HG02642 (cell line): Measurements from ENCODE around the gene ORMDL1.
"Not testable (repeated sequence)": the region's sequence is repeated elsewhere in the genome, so short reads cannot be mapped to it uniquely, and the experiment has no call there.

Experiments used
- ATAC-seq: cut with Tn5 transposase; IDR thresholded peaks from one replicate; pipeline ENCODE4 v1.9.1; 2021; ENCODE audit warnings: mild to moderate bottlenecking; ENCODE audit not compliant: unreplicated experiment, poor library complexity

The ORMDL1 gene

DNA sequence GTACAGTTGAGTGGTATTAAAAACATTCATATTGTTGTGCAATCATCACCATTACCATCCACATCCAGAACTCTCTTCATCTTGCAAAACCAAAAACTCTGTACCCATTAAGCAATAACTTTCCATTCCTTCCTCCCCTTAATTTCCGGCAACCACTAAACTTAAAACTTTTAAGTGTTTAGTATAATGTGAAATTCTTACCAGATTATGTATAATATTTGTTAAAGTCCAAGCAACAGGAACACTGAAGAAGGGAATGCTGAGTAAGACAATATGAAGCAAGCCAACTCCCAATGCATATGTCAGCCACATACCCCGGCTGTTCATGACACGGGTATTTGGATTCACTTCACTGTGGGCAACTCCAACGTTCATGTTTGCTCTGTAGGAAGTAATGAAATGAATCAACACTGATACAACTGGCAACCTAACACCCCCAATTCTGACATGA is 1.9 kb downstream of the ORMDL1 start:
- no peak for ATAC-seq

DNA sequence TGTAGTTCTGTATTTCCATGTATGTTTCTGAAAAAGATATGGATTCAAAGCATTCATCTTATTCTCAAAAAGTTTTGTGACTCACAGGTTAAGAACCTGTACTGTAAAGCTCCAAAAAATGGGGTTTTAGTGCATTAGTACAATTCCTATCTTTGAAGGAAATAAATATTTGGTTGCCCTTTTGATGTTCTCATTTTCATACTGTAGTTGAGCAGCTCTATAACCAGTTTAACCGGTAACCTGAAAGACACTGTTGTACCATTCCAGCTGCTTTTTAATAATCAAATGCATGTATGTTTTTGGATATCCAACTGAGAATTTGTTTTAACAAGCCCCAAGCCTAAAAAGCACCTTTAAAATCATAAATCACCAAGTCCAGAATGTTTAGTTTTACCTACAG is 11.9 kb downstream of the ORMDL1 start:
- no peak for ATAC-seq

DNA sequence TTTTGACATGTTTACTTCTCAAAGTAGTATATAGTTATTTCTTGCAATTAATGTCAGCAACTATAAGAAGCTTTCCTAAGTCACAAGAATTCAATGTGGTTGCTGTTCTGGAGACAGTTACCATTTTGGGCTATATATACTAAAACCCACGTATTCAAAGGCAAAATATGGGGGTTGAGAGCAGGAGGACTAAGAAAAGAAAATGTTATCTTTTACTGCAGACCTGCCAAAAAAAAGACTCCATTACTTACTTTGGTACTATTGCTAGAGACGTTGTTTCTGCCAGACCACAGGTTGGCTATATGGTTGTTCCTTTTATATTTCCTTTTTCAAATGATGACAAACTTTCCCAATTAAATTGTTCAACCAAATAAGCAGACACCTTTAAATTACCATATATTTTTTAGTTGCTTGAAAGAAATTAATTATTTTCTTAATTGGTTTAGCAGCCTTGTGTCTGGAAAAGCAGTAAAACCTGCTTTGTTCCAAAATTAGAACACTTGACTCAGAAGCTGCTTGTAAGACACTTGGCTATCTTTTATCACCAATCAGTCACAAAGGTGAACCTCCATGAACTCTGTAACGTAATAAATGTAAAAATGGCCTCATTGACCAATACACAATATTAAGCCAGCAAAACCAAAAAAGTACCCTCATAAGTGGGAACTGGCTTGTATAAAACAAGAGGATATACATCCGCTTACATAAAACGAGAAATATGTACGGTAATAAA is 13.4 kb downstream of the ORMDL1 start:
- no peak for ATAC-seq

DNA sequence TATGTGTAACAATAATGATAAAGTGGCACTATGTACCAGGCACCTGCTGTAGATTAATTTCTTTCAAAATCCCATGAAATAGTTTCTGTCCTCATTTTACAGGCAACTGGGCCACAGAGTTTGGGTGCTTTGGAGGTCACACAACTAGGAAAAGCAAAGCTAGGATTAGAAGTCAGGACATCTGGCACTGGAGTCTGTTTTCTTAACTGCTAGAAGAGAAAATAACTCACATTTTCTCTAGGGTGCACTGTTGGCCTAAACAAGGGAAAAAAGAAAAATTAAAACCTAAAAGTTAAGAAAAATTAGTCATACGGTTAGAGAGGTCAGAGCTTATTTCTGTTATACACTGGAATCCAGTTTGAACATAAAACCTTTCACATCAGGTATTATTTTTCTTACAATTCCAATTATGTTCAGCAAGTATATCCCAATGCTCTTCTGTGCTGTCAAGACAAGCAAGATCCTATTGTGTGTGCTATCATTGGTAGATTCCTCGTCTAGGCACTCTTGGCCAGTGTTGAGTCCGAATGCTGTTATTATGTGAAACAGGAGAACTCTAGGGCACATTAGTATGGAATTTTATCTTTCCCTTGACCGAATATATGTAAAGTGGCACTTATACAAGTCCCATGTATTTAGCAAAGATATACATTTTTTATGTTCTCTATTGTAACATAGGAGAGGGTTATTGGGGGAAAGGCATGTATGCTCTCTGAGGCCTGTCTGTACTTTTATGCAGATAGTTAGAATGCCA is 20.1 kb downstream of the ORMDL1 start:
- no peak for ATAC-seq

DNA sequence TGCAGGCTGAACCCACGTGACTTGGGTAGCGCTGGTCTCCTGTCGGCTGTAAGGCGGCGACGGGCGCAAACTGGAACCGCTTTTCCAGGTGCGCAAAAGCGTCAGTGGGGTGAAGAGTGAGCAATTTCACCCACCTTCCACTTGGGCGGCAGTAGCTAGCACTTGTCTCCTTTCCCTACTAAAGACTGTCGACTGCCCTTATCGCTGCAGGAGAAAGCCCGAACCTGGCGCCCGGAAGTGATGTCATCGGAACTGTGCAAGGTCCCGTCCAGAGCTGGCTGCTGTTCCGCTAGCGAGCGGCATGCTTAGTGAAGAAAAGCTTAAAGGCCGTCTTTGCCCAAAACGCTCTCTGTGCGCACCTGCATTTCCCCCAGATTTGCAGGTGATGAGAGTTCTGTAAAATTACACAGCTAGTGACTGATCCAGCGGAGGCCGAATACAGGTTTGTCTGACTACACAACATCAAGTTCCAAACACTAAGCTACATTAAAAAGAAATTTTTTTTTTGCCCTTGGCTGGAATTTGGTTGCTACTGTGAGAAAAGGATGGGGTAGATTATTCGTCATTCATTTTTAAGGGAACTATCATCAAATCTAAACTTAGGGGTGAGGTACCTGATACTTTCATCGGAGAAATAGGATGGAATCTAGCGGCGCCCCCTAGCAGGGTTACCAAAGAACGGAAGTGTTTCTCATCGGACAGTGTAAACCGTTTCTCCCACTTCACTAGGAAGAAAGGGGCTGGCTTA is 21.4 kb downstream of the ORMDL1 start, which contains the start of gene OSGEPL1:
Gene OSGEPL1 (minus strand): TSS at position 242 of the 748 bp plus-strand sequence. CDS start 1,152 bp downstream, outside the sequence.
- peak; percentile 98 for ATAC-seq

DNA sequence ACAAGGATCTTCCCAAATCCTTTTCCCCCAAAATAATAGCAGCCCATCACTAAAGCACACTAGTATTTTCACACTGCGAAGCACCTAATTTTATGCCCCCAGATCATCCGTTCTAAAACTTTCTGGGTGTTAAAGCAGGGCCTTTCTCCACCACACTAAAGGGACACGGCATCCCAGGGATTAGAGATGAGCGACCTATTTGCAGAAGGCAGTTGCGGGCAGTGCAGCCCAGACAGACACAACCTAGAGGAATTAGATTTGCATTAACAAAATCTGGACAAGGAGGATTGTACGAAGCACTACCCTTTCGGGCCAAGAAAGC is 21.9 kb downstream of the ORMDL1 start:
- ATAC-seq: no peak

DNA sequence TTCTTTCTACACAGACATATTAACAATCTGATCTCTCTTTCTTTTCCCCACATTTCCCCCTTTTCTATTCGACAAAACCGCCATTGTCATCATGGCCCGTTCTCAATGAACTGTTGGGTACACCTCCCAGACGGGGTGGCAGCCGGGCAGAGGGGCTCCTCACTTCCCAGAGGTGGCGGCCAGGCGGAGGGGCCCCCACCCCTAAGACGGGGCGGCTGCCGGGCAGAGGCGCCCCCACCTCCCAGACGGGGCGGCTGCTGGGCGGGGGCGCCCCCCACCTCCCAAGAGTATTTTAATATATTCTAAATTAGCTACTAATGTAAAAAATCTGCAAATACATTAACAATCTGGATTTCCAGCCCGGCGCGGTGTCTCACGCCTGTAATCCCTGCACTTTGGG is 24.0 kb downstream of the ORMDL1 start:
- ATAC-seq: not testable (repeated sequence)

DNA sequence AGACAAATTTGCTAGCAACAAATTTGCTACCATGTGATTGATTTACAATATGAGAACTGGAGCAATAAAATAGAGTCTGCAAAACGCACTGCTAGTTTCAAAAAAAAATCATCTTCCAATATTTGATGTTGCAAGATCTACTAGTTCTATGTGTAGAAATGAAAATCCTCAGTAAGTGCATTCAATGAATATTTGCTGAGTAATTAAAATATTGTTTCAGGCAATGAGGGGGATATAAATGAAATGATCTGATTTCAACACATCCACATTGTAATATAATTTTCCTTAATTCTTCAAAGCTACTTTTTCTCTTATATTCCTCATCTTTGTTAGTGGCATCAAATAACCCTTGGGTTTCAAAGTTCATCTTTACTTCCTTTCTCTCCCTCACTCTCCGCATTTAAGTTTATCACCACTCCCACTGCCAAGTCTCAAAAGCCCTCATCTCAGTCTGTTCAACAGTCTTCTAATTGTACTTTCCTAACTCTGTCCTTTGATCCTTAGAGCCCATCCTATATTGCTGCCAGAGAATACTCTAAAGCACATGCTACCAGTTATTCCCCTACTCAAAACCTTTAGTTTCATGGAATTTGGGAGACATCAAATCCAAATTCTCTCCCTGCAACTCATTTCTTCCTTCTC is 27.7 kb downstream of the ORMDL1 start:
- ATAC-seq: no peak

DNA sequence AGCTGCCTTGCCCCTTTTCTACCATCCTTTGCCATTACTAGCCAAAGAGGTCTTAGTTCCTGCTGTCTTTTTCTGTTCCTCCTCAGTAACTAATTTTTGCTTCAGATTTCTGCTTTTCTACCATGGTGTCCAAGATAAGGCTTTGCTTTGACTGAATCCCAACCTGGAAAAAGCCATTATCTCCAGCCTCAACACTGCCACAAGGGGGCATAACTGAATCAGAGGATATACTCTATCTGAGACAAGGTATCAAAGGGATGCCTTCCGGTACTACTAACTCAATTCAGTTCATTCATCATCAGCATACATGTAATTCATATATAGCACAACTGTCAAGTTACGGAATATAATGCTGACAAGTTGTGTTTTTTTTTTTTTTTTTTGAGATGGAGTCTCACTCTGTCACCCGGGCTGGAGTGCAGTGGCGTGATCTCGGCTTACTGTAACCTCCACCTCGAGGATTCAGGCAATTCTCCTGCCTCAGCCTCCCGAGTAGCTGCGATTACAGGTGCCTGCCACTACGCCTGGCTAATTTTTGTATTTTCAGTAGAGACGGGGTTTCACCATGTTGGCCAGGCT is 33.0 kb downstream of the ORMDL1 start:
- peak; percentile 72 for ATAC-seq

DNA sequence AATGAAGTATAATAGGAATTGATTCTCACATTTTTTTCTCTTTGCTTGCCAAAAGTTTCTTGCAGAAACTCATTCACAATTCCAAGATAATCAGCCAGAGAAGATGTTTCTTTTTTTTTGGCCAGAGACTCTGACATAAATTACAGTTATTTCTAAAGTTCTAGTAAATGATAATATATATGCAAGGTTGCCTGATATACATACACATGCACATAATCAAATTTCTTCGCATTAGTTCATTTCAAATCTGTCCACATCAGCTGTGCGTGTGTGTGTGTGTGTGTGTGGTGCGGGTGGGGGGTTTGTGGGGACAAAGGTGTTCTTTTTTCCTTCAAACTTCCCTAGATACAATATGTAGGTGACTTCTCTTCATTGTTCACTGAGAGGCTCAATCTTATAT is 54.7 kb downstream of the ORMDL1 start:
- no peak for ATAC-seq

DNA sequence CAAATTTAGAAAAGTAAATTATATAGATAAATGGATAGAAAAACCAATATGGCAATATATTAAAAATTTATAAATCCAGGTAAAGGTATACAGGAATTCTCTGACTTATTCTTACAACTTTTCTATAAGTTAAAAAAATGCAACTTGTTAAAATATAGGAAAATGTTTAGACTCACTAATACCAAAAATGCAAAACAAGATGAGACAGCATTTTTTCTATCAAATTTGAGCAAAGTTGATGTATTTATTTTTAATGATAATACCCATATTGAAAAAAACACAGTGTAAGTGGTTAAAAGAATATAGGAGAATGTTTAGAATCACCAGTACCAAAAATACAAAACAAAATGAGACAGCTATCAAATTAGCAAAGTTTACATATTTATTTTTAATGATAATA is 57.3 kb downstream of the ORMDL1 start:
- ATAC-seq: no peak

DNA sequence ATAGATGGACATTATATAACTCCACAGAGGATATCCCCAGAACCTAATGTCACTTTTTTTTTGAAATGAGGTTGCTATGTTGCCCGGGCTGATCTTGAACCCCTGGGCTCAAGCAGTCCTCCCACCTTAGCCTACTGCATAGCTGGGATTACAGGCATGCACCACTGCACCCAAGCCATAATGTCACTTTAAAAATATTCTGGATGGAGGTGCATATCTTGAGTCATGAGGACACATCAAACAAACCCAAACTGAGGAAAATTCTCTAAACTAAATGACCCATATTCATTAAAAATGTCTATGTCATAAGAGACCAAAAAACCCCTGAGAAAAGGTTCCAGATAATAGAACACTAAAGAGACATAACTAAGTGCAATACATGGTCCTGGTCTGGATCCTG is 57.9 kb downstream of the ORMDL1 start:
- no peak for ATAC-seq

DNA sequence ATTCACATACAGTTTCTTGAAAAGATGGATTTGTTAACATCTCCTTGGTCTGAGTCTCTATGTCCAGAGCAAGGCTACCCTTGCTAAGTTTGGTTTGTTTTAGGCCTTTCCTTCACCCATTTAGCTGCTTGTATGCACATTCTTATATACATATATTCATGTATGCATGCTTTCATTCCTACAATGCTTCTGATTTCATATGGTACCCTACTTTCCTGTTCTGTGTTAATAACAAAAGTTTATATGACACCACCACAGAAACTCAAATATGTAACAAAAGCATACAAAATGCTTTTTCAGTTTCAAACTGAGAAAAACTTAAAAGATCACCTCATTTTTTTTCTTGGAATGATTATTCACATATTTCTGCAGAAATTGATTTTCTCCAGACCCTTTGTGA is 60.9 kb downstream of the ORMDL1 start:
- no peak for ATAC-seq
